Esophagus muscularis mucosa (tissue), 3 donors: Measurements from ENCODE around the gene GRIN3A.

Experiments
- POLR2A ChIP-seq: fragments of 450-650 bp; IDR thresholded peaks from one replicate; pipeline ENCODE4 v1.6.1; 2017; ENCODE audit warnings: antibody characterized with exemption, moderate library complexity, mild to moderate bottlenecking, low read depth
- POLR2AphosphoS5 ChIP-seq, 2 donors: sonication (generic); formaldehyde crosslinking; IDR thresholded peaks; one replicate each; pipeline ENCODE4 v1.6.1; 2017; ENCODE audit warnings: antibody characterized with exemption in 2 of 2
- TF ChIP-seq, protein P1 (sequence below), 3 experiments: fragments of 200-600 bp in 2 of 3; fragments of 450-650 bp in 1 of 3; sonication (generic) in 2 of 3; IDR thresholded peaks; one replicate each; pipeline ENCODE4 v1.5.1; 2017 to 2019; ENCODE audit warnings: antibody characterized with exemption in 3 of 3, mild to moderate bottlenecking in 2 of 3, moderate library complexity in 1 of 3

GRCh38 chr9:101708855-101709254, 29.6 kb downstream of the GRIN3A start:
- TF ChIP-seq, protein P1, sequence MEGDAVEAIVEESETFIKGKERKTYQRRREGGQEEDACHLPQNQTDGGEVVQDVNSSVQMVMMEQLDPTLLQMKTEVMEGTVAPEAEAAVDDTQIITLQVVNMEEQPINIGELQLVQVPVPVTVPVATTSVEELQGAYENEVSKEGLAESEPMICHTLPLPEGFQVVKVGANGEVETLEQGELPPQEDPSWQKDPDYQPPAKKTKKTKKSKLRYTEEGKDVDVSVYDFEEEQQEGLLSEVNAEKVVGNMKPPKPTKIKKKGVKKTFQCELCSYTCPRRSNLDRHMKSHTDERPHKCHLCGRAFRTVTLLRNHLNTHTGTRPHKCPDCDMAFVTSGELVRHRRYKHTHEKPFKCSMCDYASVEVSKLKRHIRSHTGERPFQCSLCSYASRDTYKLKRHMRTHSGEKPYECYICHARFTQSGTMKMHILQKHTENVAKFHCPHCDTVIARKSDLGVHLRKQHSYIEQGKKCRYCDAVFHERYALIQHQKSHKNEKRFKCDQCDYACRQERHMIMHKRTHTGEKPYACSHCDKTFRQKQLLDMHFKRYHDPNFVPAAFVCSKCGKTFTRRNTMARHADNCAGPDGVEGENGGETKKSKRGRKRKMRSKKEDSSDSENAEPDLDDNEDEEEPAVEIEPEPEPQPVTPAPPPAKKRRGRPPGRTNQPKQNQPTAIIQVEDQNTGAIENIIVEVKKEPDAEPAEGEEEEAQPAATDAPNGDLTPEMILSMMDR (IDR thresholded peaks at IDR 0.05) = no peak
- TF ChIP-seq POLR2AphosphoS5 (IDR thresholded peaks at IDR 0.05) (no peak), POLR2A (no peak)
